Sigmoid colon (tissue), 3 donors: ENCODE measurements around the gene MAPRE3.

Experiments
- POLR2A ChIP-seq, 2 donors: fragments of 450-650 bp; IDR thresholded peaks; one replicate each; pipeline ENCODE4 v1.6.1; 2016; ENCODE audit warnings: antibody characterized with exemption in 2 of 2, mild to moderate bottlenecking in 2 of 2, moderate library complexity in 2 of 2
- TF ChIP-seq, protein P1 (sequence below), 4 experiments: fragments of 450-650 bp in 3 of 4; fragments of 200-600 bp in 1 of 4; IDR thresholded peaks; one replicate each; pipeline ENCODE4 v1.5.1; 2016 to 2019; ENCODE audit warnings: antibody characterized with exemption in 4 of 4, mild to moderate bottlenecking in 3 of 4, moderate library complexity in 2 of 4

GRCh38 chr2:26940001-26940400 lies 30.4 kb upstream of the MAPRE3 start:
- TF ChIP-seq, protein P1, sequence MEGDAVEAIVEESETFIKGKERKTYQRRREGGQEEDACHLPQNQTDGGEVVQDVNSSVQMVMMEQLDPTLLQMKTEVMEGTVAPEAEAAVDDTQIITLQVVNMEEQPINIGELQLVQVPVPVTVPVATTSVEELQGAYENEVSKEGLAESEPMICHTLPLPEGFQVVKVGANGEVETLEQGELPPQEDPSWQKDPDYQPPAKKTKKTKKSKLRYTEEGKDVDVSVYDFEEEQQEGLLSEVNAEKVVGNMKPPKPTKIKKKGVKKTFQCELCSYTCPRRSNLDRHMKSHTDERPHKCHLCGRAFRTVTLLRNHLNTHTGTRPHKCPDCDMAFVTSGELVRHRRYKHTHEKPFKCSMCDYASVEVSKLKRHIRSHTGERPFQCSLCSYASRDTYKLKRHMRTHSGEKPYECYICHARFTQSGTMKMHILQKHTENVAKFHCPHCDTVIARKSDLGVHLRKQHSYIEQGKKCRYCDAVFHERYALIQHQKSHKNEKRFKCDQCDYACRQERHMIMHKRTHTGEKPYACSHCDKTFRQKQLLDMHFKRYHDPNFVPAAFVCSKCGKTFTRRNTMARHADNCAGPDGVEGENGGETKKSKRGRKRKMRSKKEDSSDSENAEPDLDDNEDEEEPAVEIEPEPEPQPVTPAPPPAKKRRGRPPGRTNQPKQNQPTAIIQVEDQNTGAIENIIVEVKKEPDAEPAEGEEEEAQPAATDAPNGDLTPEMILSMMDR (IDR thresholded peaks at IDR 0.05) = no peak
- TF ChIP-seq POLR2A (IDR thresholded peaks at IDR 0.05) = no peak
